HCT116 (cell line): ENCODE data around the gene NOP14.

Experiments
- CEBPB ChIP-seq: IDR thresholded peaks from 2 replicates; pipeline ENCODE4 v1.6.1; 2012; ENCODE audit warnings: low read depth
- EZH2 ChIP-seq: fragments of 200-600 bp; sonication (generic); IDR thresholded peaks from 2 replicates; pipeline ENCODE4 v1.6.1; 2017; ENCODE audit warnings: antibody characterized with exemption, mixed run types
- POLR2A ChIP-seq: IDR thresholded peaks from 2 replicates; pipeline ENCODE4 v1.7.0; 2011; ENCODE audit warnings: borderline replicate concordance; ENCODE audit not compliant: insufficient read depth, insufficient read length; ENCODE audit errors: extremely low read depth
- POLR2AphosphoS5 ChIP-seq: IDR thresholded peaks from 2 replicates; pipeline ENCODE4 v1.6.1; 2011; ENCODE audit warnings: mild to moderate bottlenecking, low read depth, low read length, moderate library complexity
- RAD21 ChIP-seq: IDR thresholded peaks from 2 replicates; pipeline ENCODE4 v1.6.1; 2012; ENCODE audit warnings: low read depth, mild to moderate bottlenecking
- SP1 ChIP-seq: IDR thresholded peaks from 2 replicates; pipeline ENCODE4 v1.6.1; 2012; ENCODE audit warnings: low read depth
- YY1 ChIP-seq: IDR thresholded peaks from 2 replicates; pipeline ENCODE4 v1.6.1; 2011; ENCODE audit warnings: low read length, low read depth, moderate library complexity, mild to moderate bottlenecking; ENCODE audit not compliant: insufficient replicate concordance; ENCODE audit errors: extremely low read depth
- TF ChIP-seq, protein P1 (sequence below), 3 experiments: fragments of 200-600 bp in 1 of 3; sonication (generic) in 1 of 3; IDR thresholded peaks in 2 of 3; conservative IDR thresholded peaks in 1 of 3; 2 replicates each; pipeline ENCODE4 v1.5.1; 2012 to 2017; ENCODE audit warnings: low read depth in 2 of 3, low read length in 2 of 3, antibody characterized with exemption in 1 of 3, borderline replicate concordance in 1 of 3, control low read depth in 1 of 3, mild to moderate bottlenecking in 1 of 3, mixed read lengths in 1 of 3, mixed run types in 1 of 3, moderate library complexity in 1 of 3; ENCODE audit not compliant: insufficient read depth in 1 of 3
- TF ChIP-seq, protein P2 (sequence below): IDR thresholded peaks from 2 replicates; pipeline ENCODE4 v1.6.1; 2012

DNA sequence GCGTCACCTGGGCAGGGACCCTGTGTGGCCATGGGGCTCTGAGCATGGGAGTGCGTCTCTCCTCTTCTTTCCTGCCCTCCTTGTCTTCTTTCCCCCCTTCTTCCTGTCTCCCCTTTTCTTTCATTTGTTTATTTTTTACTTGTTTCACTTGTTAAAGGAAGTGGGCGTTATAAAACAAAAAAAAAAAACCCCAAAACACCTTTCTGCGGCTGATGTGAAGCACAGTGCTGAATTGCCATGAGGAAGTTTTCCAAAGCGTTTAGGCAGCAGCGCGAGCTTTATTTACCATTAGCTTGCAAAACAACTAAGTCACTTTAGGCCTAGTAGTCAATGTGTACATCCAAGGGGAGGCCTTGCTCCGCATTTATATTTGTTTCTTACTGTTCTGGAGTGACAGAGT is 57.0 kb downstream of the NOP14 start:
- TF ChIP-seq CEBPB (no peak), POLR2AphosphoS5 (no peak), POLR2A (no peak), YY1 (no peak), EZH2 (no peak), SP1 (no peak), RAD21 (no peak)
- TF ChIP-seq, protein P1, sequence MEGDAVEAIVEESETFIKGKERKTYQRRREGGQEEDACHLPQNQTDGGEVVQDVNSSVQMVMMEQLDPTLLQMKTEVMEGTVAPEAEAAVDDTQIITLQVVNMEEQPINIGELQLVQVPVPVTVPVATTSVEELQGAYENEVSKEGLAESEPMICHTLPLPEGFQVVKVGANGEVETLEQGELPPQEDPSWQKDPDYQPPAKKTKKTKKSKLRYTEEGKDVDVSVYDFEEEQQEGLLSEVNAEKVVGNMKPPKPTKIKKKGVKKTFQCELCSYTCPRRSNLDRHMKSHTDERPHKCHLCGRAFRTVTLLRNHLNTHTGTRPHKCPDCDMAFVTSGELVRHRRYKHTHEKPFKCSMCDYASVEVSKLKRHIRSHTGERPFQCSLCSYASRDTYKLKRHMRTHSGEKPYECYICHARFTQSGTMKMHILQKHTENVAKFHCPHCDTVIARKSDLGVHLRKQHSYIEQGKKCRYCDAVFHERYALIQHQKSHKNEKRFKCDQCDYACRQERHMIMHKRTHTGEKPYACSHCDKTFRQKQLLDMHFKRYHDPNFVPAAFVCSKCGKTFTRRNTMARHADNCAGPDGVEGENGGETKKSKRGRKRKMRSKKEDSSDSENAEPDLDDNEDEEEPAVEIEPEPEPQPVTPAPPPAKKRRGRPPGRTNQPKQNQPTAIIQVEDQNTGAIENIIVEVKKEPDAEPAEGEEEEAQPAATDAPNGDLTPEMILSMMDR (IDR thresholded peaks at IDR 0.05 in 2 of 3, conservative IDR thresholded peaks at IDR 0.05 in 1 of 3; ENCODE audit: borderline replicate concordance in 1 of 3, insufficient read depth in 1 of 3, low read depth in 2 of 3, low read length in 2 of 3) = no peak
- TF ChIP-seq, protein P2, sequence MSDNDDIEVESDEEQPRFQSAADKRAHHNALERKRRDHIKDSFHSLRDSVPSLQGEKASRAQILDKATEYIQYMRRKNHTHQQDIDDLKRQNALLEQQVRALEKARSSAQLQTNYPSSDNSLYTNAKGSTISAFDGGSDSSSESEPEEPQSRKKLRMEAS = no peak
